CD4-positive, CD25-positive, alpha-beta regulatory T cell (primary cell): ENCODE results near the gene AGAP1. TPM values are rescaled to one million over a fixed set of nuclear protein-coding genes. Genes with fewer than 3 reads are reported as not detected.
"Not testable (repeated sequence)": the region's sequence is repeated elsewhere in the genome, so short reads cannot be mapped to it uniquely, and the experiment has no call there.

ENCODE experiments used
- ATAC-seq, 2 donors: fragments of 150-1000 bp; cut with Tn5 transposase; one replicate each; pipeline ENCODE4 v1.10.0; 2021; ENCODE audit warnings: low read depth in 2 of 2, moderate number of reproducible peaks in 2 of 2, moderate library complexity in 1 of 2
- DNase-seq, 3 donors: peaks; one replicate each; pipeline versions ENCODE4 v3.0.0 to v3.0.0-alpha.2; 2012 to 2022; ENCODE audit warnings: mixed read lengths in 1 of 3
- H3K27ac ChIP-seq: one replicate; pipeline ENCODE4 v1.7.0; 2013; ENCODE audit warnings: mild to moderate bottlenecking, low read length; ENCODE audit not compliant: insufficient read depth, poor library complexity, severe bottlenecking
- H3K27me3 ChIP-seq: one replicate; pipeline ENCODE4 v1.7.0; 2013; ENCODE audit warnings: low read length; ENCODE audit not compliant: control insufficient read depth, insufficient read depth
- H3K36me3 ChIP-seq: one replicate; pipeline ENCODE4 v1.7.0; 2013; ENCODE audit warnings: mild to moderate bottlenecking, low read length, moderate library complexity; ENCODE audit not compliant: control insufficient read depth, insufficient read depth
- H3K4me1 ChIP-seq: 2 replicates; pipeline ENCODE4 v1.7.0; 2013; ENCODE audit warnings: mild to moderate bottlenecking, low read length; ENCODE audit not compliant: insufficient read depth, control insufficient read depth, poor library complexity, severe bottlenecking
- H3K4me3 ChIP-seq: one replicate; pipeline ENCODE4 v1.7.0; 2013; ENCODE audit warnings: low read depth, mild to moderate bottlenecking, low read length, moderate library complexity
- H3K9me3 ChIP-seq, 2 experiments: 1 replicate in 1 of 2; 2 replicates in 1 of 2; pipeline ENCODE4 v1.7.0; 2013; ENCODE audit warnings: low read length in 2 of 2, mild to moderate bottlenecking in 1 of 2, moderate library complexity in 1 of 2; ENCODE audit not compliant: control insufficient read depth in 2 of 2
- H3K27ac Mint-ChIP-seq, 3 donors: one replicate each; pipeline ENCODE4 v1.8.0; 2020 to 2022; ENCODE audit warnings: mild to moderate bottlenecking in 3 of 3, mixed read lengths in 3 of 3, moderate library complexity in 2 of 3
- H3K27me3 Mint-ChIP-seq: one replicate; pipeline ENCODE4 v1.8.0; 2022; ENCODE audit warnings: mild to moderate bottlenecking, mixed read lengths
- H3K36me3 Mint-ChIP-seq: one replicate; pipeline ENCODE4 v1.8.0; 2020; ENCODE audit warnings: mixed read lengths
- H3K4me1 Mint-ChIP-seq, 4 donors: one replicate each; pipeline ENCODE4 v1.8.0; 2020 to 2022; ENCODE audit warnings: mixed read lengths in 4 of 4, mild to moderate bottlenecking in 1 of 4
- H3K4me3 Mint-ChIP-seq, 4 donors: one replicate each; pipeline ENCODE4 v1.8.0; 2020 to 2022; ENCODE audit warnings: mild to moderate bottlenecking in 4 of 4, mixed read lengths in 4 of 4, moderate library complexity in 3 of 4
- H3K9me3 Mint-ChIP-seq, 7 donors: one replicate each; pipeline ENCODE4 v1.8.0; 2020 to 2022; ENCODE audit warnings: mixed read lengths in 7 of 7, mild to moderate bottlenecking in 3 of 7, moderate library complexity in 2 of 7
- polyA plus RNA-seq, 4 donors: library from polyadenylated mRNA; unstranded; fragments of 300-500 nt; fragmentation: Illumina TruSeq; gene quantifications; one replicate each; pipeline ENCODE4 v1.2.3, GENCODE V29; 2021
- total RNA-seq: library from RNA; stranded (reverse); gene quantifications from one replicate; pipeline ENCODE4 v1.2.3, GENCODE V29; 2022

The AGAP1 gene
- total and polyA plus RNA-seq, 5 donors from 2014 or later, result 0.99 TPM; not detected in 4

- Histone ChIP-seq H3K27ac (no peak overlapping the region), H3K27me3 (no peaks in the 10 kb centered on the region), H3K9me3 (no peaks in the 10 kb centered on the region), H3K4me3 (no peak overlapping the region), H3K36me3 (no peaks in the 10 kb centered on the region), H3K4me1 (no peaks in the 10 kb centered on the region)
- no peaks in the 10 kb centered on the region for H3K36me3 Mint-ChIP-seq
- ATAC-seq, result no peak
- H3K4me3 Mint-ChIP-seq, result no peak overlapping the region
- no peaks in the 10 kb centered on the region for H3K27me3 Mint-ChIP-seq
- H3K9me3 Mint-ChIP-seq, result no peaks in the 10 kb centered on the region
- no peaks in the 10 kb centered on the region for H3K4me1 Mint-ChIP-seq
- H3K27ac Mint-ChIP-seq, result no peak overlapping the region
- no peak for DNase-seq
These were observed 262.6 kb downstream of the AGAP1 start for GRCh38 chr2:235756491-235756890.

DNA sequence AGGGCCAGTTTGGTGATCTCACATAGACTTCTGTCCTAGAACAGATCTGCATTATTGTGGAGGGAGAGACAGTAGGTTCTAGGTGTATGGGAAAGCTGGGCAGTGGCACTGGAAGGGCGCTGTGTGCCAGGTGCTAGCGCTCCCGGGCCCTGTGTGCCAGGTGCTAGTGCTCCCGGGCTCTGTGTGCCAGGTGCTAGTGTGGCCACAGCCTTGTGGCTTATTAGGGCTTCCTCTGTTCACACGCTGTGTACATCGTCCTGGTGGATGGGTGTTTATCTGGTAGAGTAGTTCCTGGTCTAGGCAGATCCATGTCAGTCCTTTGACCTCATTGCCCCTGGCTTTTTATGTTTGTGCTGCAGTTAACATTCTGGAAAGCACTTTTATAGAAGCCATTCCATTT lies 263.4 kb downstream of the AGAP1 start:
- Histone ChIP-seq H3K9me3 (no peaks in the 10 kb centered on the region), H3K36me3 (no peaks in the 10 kb centered on the region), H3K4me3 (no peak overlapping the region), H3K27me3 (no peaks in the 10 kb centered on the region), H3K4me1 (no peaks in the 10 kb centered on the region), H3K27ac (no peak overlapping the region)
- Mint-ChIP-seq H3K27me3 (no peaks in the 10 kb centered on the region), H3K36me3 (no peaks in the 10 kb centered on the region), H3K9me3 (no peaks in the 10 kb centered on the region), H3K27ac (no peak overlapping the region), H3K4me3 (no peak overlapping the region), H3K4me1 (no peaks in the 10 kb centered on the region)
- no peak for DNase-seq
- no peak for ATAC-seq

DNA sequence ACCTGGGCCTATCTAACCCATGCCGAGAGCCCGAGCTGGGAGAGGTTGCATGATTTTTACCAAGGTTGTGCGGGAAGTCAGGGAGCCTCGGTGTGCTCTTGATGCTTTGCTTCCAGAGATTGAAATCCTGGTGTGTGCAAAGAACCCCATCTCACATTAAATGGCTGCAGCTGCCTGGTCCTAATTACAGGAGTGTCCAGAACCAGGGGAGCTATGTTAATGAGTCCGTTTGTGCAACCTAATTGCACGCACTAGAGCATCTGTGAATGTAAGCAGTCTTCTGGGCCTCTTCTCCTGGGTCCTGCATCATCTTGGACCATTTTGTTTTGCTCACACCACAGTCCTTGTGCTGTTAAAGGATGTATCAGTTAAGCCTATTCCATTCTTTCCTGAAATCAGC lies 263.8 kb downstream of the AGAP1 start:
- Histone ChIP-seq H3K4me1 (no peaks in the 10 kb centered on the region), H3K9me3 (no peaks in the 10 kb centered on the region), H3K27ac (no peak overlapping the region), H3K4me3 (no peak overlapping the region), H3K27me3 (no peaks in the 10 kb centered on the region), H3K36me3 (no peaks in the 10 kb centered on the region)
- ATAC-seq (no peak), DNase-seq (no peak)
- H3K4me3 Mint-ChIP-seq, result no peak overlapping the region
- H3K27me3 Mint-ChIP-seq, result no peaks in the 10 kb centered on the region
- no peaks in the 10 kb centered on the region for H3K4me1 Mint-ChIP-seq
- H3K27ac Mint-ChIP-seq, result no peak overlapping the region
- H3K9me3 Mint-ChIP-seq, result no peaks in the 10 kb centered on the region
- no peaks in the 10 kb centered on the region for H3K36me3 Mint-ChIP-seq

DNA sequence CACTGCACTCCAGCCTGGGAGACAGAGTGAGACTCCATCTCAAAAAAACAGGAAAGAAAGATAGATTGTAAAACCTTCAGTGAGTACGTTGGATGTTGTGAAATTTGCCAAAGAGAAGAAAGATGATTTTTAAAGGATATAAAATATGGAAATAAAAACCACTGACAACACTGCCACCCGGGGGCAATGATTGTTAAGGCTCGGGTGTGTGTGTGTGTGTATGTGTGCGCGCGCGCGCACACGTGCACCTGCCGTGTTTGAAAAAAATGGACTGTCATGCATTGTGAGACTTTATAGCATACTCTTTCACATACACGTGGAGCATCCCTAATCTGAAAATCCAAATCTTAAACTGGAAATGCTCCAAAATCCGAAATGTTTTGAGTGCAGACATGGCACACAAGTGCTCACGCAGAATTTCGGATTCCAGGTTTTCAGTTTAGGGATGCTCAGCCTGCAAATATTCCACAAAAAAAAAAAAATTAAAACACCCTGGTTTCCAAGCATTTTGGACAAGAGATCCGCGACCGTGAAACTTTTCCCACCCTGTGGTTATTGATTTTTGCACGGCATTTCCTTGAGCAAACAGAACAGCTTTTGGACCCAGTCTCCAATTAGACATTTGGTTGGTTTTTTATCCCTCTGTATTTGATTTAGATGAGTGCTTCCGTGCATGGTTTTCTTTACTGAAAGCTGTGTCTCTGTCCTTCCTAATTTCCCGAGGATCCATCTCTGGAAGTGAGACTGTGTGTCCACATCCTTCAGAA lies 269.2 kb downstream of the AGAP1 start:
- H3K4me1 Mint-ChIP-seq, result peaks cover 0 to 2% (median under 1%) of the 10 kb centered on the region in 4 donors
- no peak for DNase-seq
- H3K4me3 Mint-ChIP-seq, result no peak overlapping the region
- no peaks in the 10 kb centered on the region for H3K36me3 Mint-ChIP-seq
- H3K27me3 ChIP-seq, result no peaks in the 10 kb centered on the region
- no peak overlapping the region for H3K4me3 ChIP-seq
- H3K4me1 ChIP-seq, result no peaks in the 10 kb centered on the region
- H3K36me3 ChIP-seq, result no peaks in the 10 kb centered on the region
- H3K27me3 Mint-ChIP-seq, result peaks cover 4% of the 10 kb centered on the region
- no peak overlapping the region for H3K27ac Mint-ChIP-seq
- H3K9me3 Mint-ChIP-seq, result peaks cover 0 to 2% (median 0%) of the 10 kb centered on the region in 7 donors
- no peaks in the 10 kb centered on the region for H3K9me3 ChIP-seq
- H3K27ac ChIP-seq, result no peak overlapping the region
- no peak for ATAC-seq

GRCh38 chr2:235763816-235764215 lies 270.0 kb downstream of the AGAP1 start:
- DNase-seq (no peak), ATAC-seq (no peak)
- Mint-ChIP-seq H3K9me3 (peaks cover 0 to 2% (median 0%) of the 10 kb centered on the region in 7 donors), H3K27ac (no peak overlapping the region), H3K36me3 (no peaks in the 10 kb centered on the region), H3K4me3 (no peak overlapping the region), H3K27me3 (peaks cover 4% of the 10 kb centered on the region), H3K4me1 (peaks cover 0 to 4% (median under 1%) of the 10 kb centered on the region in 4 donors)
- no peaks in the 10 kb centered on the region for H3K9me3 ChIP-seq
- no peaks in the 10 kb centered on the region for H3K27me3 ChIP-seq
- no peaks in the 10 kb centered on the region for H3K4me1 ChIP-seq
- no peak overlapping the region for H3K4me3 ChIP-seq
- H3K36me3 ChIP-seq, result no peaks in the 10 kb centered on the region
- no peak overlapping the region for H3K27ac ChIP-seq

GRCh38 chr2:235764478-235764877 lies 270.6 kb downstream of the AGAP1 start:
- H3K9me3 ChIP-seq, DNase-seq, H3K27ac Mint-ChIP-seq, H3K4me3 ChIP-seq, H3K4me3 Mint-ChIP-seq, H3K4me1 ChIP-seq, H3K27me3 Mint-ChIP-seq, H3K27ac ChIP-seq, H3K9me3 Mint-ChIP-seq, H3K36me3 ChIP-seq, H3K4me1 Mint-ChIP-seq, H3K36me3 Mint-ChIP-seq, ATAC-seq, H3K27me3 ChIP-seq: not testable (repeated sequence)

- peaks cover 0 to 4% (median under 1%) of the 10 kb centered on the region in 4 donors for H3K4me1 Mint-ChIP-seq
- no peak overlapping the region for H3K4me3 ChIP-seq
- H3K27ac Mint-ChIP-seq, result no peak overlapping the region
- ATAC-seq, result no peak
- peaks cover 4% of the 10 kb centered on the region for H3K27me3 Mint-ChIP-seq
- H3K36me3 ChIP-seq, result no peaks in the 10 kb centered on the region
- no peaks in the 10 kb centered on the region for H3K9me3 ChIP-seq
- no peak overlapping the region for H3K27ac ChIP-seq
- H3K4me1 ChIP-seq, result no peaks in the 10 kb centered on the region
- H3K36me3 Mint-ChIP-seq, result no peaks in the 10 kb centered on the region
- H3K9me3 Mint-ChIP-seq, result peaks cover 0 to 2% (median 0%) of the 10 kb centered on the region in 7 donors
- H3K4me3 Mint-ChIP-seq, result no peak overlapping the region
- no peak for DNase-seq
- H3K27me3 ChIP-seq, result no peaks in the 10 kb centered on the region
These were observed 271.5 kb downstream of the AGAP1 start for GRCh38 chr2:235765181-235765820.

- peak; percentile 8 to 62 (median 44) for DNase-seq
- peak in 1 of 2 donors; percentile 58 for ATAC-seq
- no peaks in the 10 kb centered on the region for H3K27me3 ChIP-seq
- peaks cover 0 to 4% (median under 1%) of the 10 kb centered on the region in 4 donors for H3K4me1 Mint-ChIP-seq
- H3K27me3 Mint-ChIP-seq, result peaks cover 4% of the 10 kb centered on the region
- H3K27ac ChIP-seq, result no peak overlapping the region
- no peak overlapping the region for H3K4me3 ChIP-seq
- H3K36me3 ChIP-seq, result no peaks in the 10 kb centered on the region
- peaks cover 0 to 2% (median 0%) of the 10 kb centered on the region in 7 donors for H3K9me3 Mint-ChIP-seq
- H3K4me3 Mint-ChIP-seq, result no peak overlapping the region
- H3K9me3 ChIP-seq, result no peaks in the 10 kb centered on the region
- no peaks in the 10 kb centered on the region for H3K4me1 ChIP-seq
- H3K36me3 Mint-ChIP-seq, result no peaks in the 10 kb centered on the region
- H3K27ac Mint-ChIP-seq, result no peak overlapping the region
These were observed 272.4 kb downstream of the AGAP1 start for GRCh38 chr2:235766278-235766677.
